ENCODE measurements around the gene CC2D2A.

Gene CC2D2A

DNA sequence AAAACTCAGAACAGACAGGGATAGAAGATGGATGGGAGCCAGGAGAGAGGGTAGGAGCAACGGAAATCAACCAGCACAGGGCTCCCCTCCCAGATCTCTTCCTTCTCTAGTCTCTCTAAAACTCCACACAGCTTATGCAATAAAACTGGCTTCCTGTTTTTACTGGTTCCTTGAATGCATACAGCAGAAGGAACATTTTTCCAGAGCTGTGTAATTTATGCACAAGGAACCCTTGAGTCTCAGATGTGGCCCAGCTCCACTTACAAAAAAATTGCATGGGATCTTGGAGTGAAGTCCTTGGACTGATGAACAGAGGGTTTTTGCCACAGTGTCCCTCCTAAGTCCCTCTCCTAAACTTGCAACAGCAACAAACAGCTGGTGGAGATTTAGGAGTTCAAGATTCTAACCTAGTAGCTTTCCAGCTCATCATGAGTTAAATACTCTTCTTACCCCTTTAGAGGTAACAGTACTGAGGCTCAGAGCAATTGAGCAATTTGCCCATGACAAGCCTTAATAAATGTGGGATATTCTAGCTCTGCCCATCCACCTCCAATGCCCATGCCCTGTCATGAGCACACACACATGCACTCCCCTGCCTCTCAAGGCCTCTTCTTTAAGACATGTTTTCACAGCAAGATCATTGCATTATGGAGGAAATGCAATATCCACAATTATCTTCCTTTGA, 18.4 kb upstream of the CC2D2A start:
- no peak overlapping the region for H2AFZ ChIP-seq
- H3K4me2 ChIP-seq (ENCODE audit: low read length) = no peak overlapping the region
- H3K9me3 ChIP-seq (ENCODE audit: control insufficient read depth, low read length) = no peaks in the 10 kb centered on the region
- no peaks in the 10 kb centered on the region for H3K4me1 ChIP-seq
- no peak overlapping the region for H3K9ac ChIP-seq
- TF ChIP-seq, protein P1, sequence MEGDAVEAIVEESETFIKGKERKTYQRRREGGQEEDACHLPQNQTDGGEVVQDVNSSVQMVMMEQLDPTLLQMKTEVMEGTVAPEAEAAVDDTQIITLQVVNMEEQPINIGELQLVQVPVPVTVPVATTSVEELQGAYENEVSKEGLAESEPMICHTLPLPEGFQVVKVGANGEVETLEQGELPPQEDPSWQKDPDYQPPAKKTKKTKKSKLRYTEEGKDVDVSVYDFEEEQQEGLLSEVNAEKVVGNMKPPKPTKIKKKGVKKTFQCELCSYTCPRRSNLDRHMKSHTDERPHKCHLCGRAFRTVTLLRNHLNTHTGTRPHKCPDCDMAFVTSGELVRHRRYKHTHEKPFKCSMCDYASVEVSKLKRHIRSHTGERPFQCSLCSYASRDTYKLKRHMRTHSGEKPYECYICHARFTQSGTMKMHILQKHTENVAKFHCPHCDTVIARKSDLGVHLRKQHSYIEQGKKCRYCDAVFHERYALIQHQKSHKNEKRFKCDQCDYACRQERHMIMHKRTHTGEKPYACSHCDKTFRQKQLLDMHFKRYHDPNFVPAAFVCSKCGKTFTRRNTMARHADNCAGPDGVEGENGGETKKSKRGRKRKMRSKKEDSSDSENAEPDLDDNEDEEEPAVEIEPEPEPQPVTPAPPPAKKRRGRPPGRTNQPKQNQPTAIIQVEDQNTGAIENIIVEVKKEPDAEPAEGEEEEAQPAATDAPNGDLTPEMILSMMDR (IDR thresholded peaks at IDR 0.05) = no peak
- H3K27ac ChIP-seq = no peak overlapping the region
- no peak overlapping the region for H3K4me3 ChIP-seq (ENCODE audit: low read depth, low read length)
- no peaks in the 10 kb centered on the region for H3K79me2 ChIP-seq
- H3K27me3 ChIP-seq (ENCODE audit: control insufficient read depth, insufficient read depth, low read length) = no peaks in the 10 kb centered on the region
- H3K36me3 ChIP-seq (ENCODE audit: control insufficient read depth, insufficient read depth, low read length) = no peaks in the 10 kb centered on the region

DNA sequence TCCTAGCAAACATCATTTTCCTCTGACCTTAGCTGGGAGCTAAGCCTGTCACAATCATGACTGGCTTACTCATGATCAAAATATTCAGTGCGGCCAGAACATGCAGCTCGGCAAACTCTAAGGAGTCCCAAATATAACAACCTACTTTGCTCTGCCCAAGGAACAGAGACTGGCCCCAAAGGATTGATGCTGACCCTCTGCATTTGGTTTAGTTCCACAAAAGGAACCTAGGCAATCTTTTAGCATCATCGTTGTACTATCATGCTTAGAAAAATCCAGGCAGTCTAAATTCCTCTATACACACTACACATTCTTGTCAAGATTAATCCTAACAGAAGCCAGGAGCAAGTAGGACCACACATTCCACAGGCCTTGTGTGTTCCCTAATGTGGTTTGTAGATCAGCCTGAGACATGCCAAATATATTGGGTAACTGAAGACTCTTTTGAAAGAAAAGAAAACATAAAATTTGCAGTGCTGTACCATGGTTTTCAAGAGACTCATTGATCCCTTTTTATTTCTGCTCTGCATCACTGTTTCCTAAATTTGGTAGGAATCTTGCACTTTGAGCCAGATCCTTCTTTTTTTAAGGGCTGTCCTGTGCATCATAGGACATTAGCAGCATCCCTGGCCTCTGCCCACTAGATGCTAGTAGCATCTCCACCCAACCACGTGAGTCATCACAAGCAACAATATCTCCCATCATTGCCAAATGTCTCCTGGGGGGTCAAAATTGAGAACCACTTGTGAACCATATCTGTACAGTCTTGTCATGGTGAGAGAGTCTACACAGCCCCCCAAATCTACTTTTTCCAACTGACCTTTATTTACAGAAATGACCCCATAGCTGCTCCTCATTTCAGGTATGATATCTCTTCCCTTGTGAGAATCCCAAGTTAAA, 17.6 kb upstream of the CC2D2A start:
- Histone ChIP-seq H3K36me3 (ENCODE audit: control insufficient read depth, insufficient read depth, low read length) (no peaks in the 10 kb centered on the region), H3K27me3 (ENCODE audit: control insufficient read depth, insufficient read depth, low read length) (no peaks in the 10 kb centered on the region), H3K79me2 (no peaks in the 10 kb centered on the region), H3K9ac (no peak overlapping the region), H3K27ac (no peak overlapping the region), H3K4me3 (ENCODE audit: low read depth, low read length) (no peak overlapping the region), H3K9me3 (ENCODE audit: control insufficient read depth, low read length) (no peaks in the 10 kb centered on the region), H3K4me1 (peaks cover 2% of the 10 kb centered on the region), H3K4me2 (ENCODE audit: low read length) (no peak overlapping the region), H2AFZ (no peak overlapping the region)
- TF ChIP-seq, protein P1 (IDR thresholded peaks at IDR 0.05) = no peak

DNA sequence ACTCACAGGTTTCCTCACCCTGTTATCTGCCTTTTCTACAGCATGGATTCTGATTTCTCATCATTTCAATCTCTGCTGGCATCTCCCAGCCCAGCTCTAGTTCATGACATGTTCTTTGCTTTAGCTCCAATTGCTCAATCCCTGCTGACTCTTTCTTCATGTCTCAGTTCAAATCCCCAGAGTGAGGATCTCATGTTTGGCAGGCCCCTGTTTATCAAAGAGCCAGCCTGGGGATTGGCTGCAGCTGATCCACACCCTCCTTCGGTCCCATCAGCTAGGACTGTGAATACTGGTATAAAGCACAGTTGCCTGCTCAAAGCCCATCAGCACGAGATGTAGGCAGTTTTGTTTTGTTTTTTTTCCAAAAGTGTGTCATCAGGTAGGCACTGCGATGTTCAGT, 14.4 kb upstream of the CC2D2A start:
- Histone ChIP-seq H3K9ac (no peak overlapping the region), H3K27ac (no peak overlapping the region), H2AFZ (peak overlapping the region; percentile 42), H3K4me2 (ENCODE audit: low read length) (no peak overlapping the region), H3K36me3 (ENCODE audit: control insufficient read depth, insufficient read depth, low read length) (no peaks in the 10 kb centered on the region), H3K27me3 (ENCODE audit: control insufficient read depth, insufficient read depth, low read length) (no peaks in the 10 kb centered on the region), H3K4me1 (peaks cover 8% of the 10 kb centered on the region), H3K4me3 (ENCODE audit: low read depth, low read length) (no peak overlapping the region), H3K9me3 (ENCODE audit: control insufficient read depth, low read length) (no peaks in the 10 kb centered on the region), H3K79me2 (no peaks in the 10 kb centered on the region)
- TF ChIP-seq, protein P1 (IDR thresholded peaks at IDR 0.05) = no peak

GRCh38 chr4:15457406-15458201, 12.1 kb upstream of the CC2D2A start:
- no peak overlapping the region for H3K4me3 ChIP-seq (ENCODE audit: low read depth, low read length)
- peak overlapping the region; percentile 4 for H3K27ac ChIP-seq
- no peaks in the 10 kb centered on the region for H3K79me2 ChIP-seq
- no peaks in the 10 kb centered on the region for H3K27me3 ChIP-seq (ENCODE audit: control insufficient read depth, insufficient read depth, low read length)
- peak overlapping the region; percentile 59 for H2AFZ ChIP-seq
- peaks cover 8% of the 10 kb centered on the region for H3K4me1 ChIP-seq
- peak overlapping the region; percentile 36 for H3K4me2 ChIP-seq (ENCODE audit: low read length)
- H3K9ac ChIP-seq = no peak overlapping the region
- TF ChIP-seq, protein P1 (IDR thresholded peaks at IDR 0.05) = peak; percentile 63
- H3K36me3 ChIP-seq (ENCODE audit: control insufficient read depth, insufficient read depth, low read length) = no peaks in the 10 kb centered on the region
- no peaks in the 10 kb centered on the region for H3K9me3 ChIP-seq (ENCODE audit: control insufficient read depth, low read length)

All from parathyroid adenoma (tissue), 2 donors.